CD1c-positive myeloid dendritic cell (primary cell): ENCODE results near the gene CRYGN.

ENCODE experiments used
- DNase-seq: peaks from one replicate; pipeline ENCODE4 v3.0.0-alpha.2; 2016; ENCODE audit errors: extremely low spot score

CRYGN gene

GRCh38 chr7:151438864-151439601 lies 908 bp downstream of the CRYGN start:
- no peak for DNase-seq

- DNase-seq, result no peak
Observed at GRCh38 chr7:151437866-151438516, 1.9 kb downstream of the CRYGN start.

GRCh38 chr7:151437159-151437553 lies 2.8 kb downstream of the CRYGN start:
- DNase-seq, result no peak

- DNase-seq, result no peak
Observed at GRCh38 chr7:151436446-151437158, 3.3 kb downstream of the CRYGN start.

- DNase-seq, result no peak
Observed at GRCh38 chr7:151435971-151436370, 4.0 kb downstream of the CRYGN start.

GRCh38 chr7:151435103-151435916 lies 4.6 kb downstream of the CRYGN start:
- no peak for DNase-seq

- DNase-seq, result no peak
Observed at GRCh38 chr7:151434549-151434948, 5.4 kb downstream of the CRYGN start.

- no peak for DNase-seq
Observed at GRCh38 chr7:151433721-151434400, 6.1 kb downstream of the CRYGN start.

- DNase-seq, result peak; percentile 10
Observed at GRCh38 chr7:151432658-151433521, 7.1 kb downstream of the CRYGN start.

GRCh38 chr7:151431768-151432311 lies 8.1 kb downstream of the CRYGN start:
- no peak for DNase-seq

GRCh38 chr7:151431281-151431767 lies 8.6 kb downstream of the CRYGN start:
- no peak for DNase-seq

- DNase-seq, result no peak
Observed at GRCh38 chr7:151430391-151431205, 9.3 kb downstream of the CRYGN start.

GRCh38 chr7:151429560-151430331 lies 10.2 kb downstream of the CRYGN start:
- DNase-seq, result no peak

GRCh38 chr7:151429237-151429559 lies 10.7 kb downstream of the CRYGN start:
- no peak for DNase-seq

- DNase-seq, result no peak
Observed at GRCh38 chr7:151428378-151429236, 11.3 kb downstream of the CRYGN start.

GRCh38 chr7:151427705-151428377 lies 12.1 kb downstream of the CRYGN start:
- DNase-seq, result no peak
